ENCODE data around the gene SNRPA1. TPM values are rescaled to one million over a fixed set of nuclear protein-coding genes. Genes with fewer than 3 reads are reported as not detected.

Gene SNRPA1
- total and polyA plus RNA-seq, 9 of the 15 experiments (the other 6 are each of a cell fraction or from before 2014, with no cell fraction given): 62.7 to 245 (median 189) TPM

- TF ChIP-seq ZFP91 (CRISPR knock-in tag; IDR thresholded peaks at IDR 0.05) (no peak), SRSF9 (IDR thresholded peaks at IDR 0.05; ENCODE audit: borderline replicate concordance, low read depth, low read length) (no peak)
- TF ChIP-seq, protein P1, sequence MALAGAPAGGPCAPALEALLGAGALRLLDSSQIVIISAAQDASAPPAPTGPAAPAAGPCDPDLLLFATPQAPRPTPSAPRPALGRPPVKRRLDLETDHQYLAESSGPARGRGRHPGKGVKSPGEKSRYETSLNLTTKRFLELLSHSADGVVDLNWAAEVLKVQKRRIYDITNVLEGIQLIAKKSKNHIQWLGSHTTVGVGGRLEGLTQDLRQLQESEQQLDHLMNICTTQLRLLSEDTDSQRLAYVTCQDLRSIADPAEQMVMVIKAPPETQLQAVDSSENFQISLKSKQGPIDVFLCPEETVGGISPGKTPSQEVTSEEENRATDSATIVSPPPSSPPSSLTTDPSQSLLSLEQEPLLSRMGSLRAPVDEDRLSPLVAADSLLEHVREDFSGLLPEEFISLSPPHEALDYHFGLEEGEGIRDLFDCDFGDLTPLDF (CRISPR knock-in tag; IDR thresholded peaks at IDR 0.05): no peak
These were observed 46.8 kb downstream of the SNRPA1 start (continued) for GRCh38 chr15:101248274-101248673.

- no TSS peak for BruUV-seq (replicated peaks)
- Histone ChIP-seq H3K9me3 (replicated peaks; ENCODE audit: control insufficient read depth, insufficient read depth, low read depth, low read length) (no peaks in the 10 kb centered on the region), H4K20me1 (replicated peaks; ENCODE audit: control insufficient read depth, insufficient read depth, low read length) (peaks cover 27% of the 10 kb centered on the region), H3K36me3 (ENCODE audit: control insufficient read depth, insufficient read depth, low read length) (peaks cover 13% of the 10 kb centered on the region; the same call in 2 of the 3 replicates), H3K27ac (ENCODE audit: extremely low read depth, low read depth, low read length) (no peak overlapping the region), H3K4me3 (no peak overlapping the region), H2AFZ (ENCODE audit: low read depth, low read length) (no peak overlapping the region), H3K79me2 (ENCODE audit: control insufficient read depth, insufficient read depth, low read length) (peaks cover 76% of the 10 kb centered on the region), H3K9me1 (ENCODE audit: control insufficient read depth, insufficient read depth, low read length) (no peaks in the 10 kb centered on the region), H3K4me1 (replicated peaks in 1 of 2; ENCODE audit: control insufficient read depth in 2 of 2, insufficient read depth in 2 of 2, low read length in 2 of 2) (peaks cover 12 to 22% of the 10 kb centered on the region in 2 experiments; a peak in 4 of 5 replicates), H3K27me3 (ENCODE audit: control insufficient read depth in 2 of 2, insufficient read depth in 2 of 2, low read length in 2 of 2) (no peaks in the 10 kb centered on the region), H3K9ac (ENCODE audit: insufficient read depth in 1 of 2, low read depth in 2 of 2, low read length in 2 of 2) (no peak overlapping the region; a peak in 1 of 4 replicates), H3K4me2 (ENCODE audit: insufficient read depth, low read length) (no peak overlapping the region)
- in situ Hi-C loops (cut with MboI): no loop called here
- POLR2A ChIA-PET: interaction anchor here (0.8 to 1.6 kb wide), 2 partner anchors 7 to 16 kb away, joined by 3 to 9 read pairs; no protein-coding TSS in a partner anchor
- intact Hi-C loops (cut with micrococcal nuclease): no loop called here
- peak; percentile 54 for FAIRE-seq
- ATAC-seq: no peak
- CTCF ChIA-PET (ENCODE audit: low intra/inter-chr PET ratio): interaction anchor here (0.6 kb wide), 1 partner anchor 14 kb away, joined by 3 read pairs; no protein-coding TSS in a partner anchor
- no peak for DNase-seq (ENCODE audit: extremely low read depth in 1 of 4, low spot score in 3 of 4)
- WGBS (ENCODE audit: insufficient coverage, low coverage, missing lambda C conversion rate): 70% methylated on average over 10 of the region's 10 CpGs
- TF ChIP-seq ETV6 (IDR thresholded peaks at IDR 0.05; ENCODE audit: borderline replicate concordance in 1 of 2, low read depth in 2 of 2, low read length in 1 of 2): no peak
- no peak for TF ChIP-seq ETV6 (CRISPR knock-in tag; IDR thresholded peaks at IDR 0.05; ENCODE audit: borderline replicate concordance)
- TF ChIP-seq ZKSCAN1 (IDR thresholded peaks at IDR 0.05; ENCODE audit: low read depth, low read length): no peak
- no peak for TF ChIP-seq KDM4B (IDR thresholded peaks at IDR 0.05; ENCODE audit: borderline replicate concordance in 2 of 2, low read depth in 1 of 2)
- no peak for TF ChIP-seq SIN3B (IDR thresholded peaks at IDR 0.05; ENCODE audit: low read depth)
- no peak for TF ChIP-seq BMI1 (IDR thresholded peaks at IDR 0.05; ENCODE audit: low read length)
- no peak for TF ChIP-seq ZBTB43 (CRISPR knock-in tag; IDR thresholded peaks at IDR 0.05)
- TF ChIP-seq PCBP2 (IDR thresholded peaks at IDR 0.05; ENCODE audit: low read depth, low read length, poor library complexity, severe bottlenecking): no peak
- TF ChIP-seq, protein P2, sequence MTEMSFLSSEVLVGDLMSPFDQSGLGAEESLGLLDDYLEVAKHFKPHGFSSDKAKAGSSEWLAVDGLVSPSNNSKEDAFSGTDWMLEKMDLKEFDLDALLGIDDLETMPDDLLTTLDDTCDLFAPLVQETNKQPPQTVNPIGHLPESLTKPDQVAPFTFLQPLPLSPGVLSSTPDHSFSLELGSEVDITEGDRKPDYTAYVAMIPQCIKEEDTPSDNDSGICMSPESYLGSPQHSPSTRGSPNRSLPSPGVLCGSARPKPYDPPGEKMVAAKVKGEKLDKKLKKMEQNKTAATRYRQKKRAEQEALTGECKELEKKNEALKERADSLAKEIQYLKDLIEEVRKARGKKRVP (CRISPR knock-in tag; IDR thresholded peaks at IDR 0.05): no peak
- no peak for TF ChIP-seq NR2F6 (CRISPR knock-in tag; IDR thresholded peaks at IDR 0.05)
- TF ChIP-seq RFX5 (IDR thresholded peaks at IDR 0.05; ENCODE audit: low read depth, low read length): no peak
These were observed 48.0 kb downstream of the SNRPA1 start for GRCh38 chr15:101246824-101247745.

Measured in K562 (cell line).